GM23338 (cell line): ENCODE results near the gene DRC3. TPM values are rescaled to one million over a fixed set of nuclear protein-coding genes. Genes with fewer than 3 reads are reported as not detected.

Source experiments
- ATAC-seq: fragments of 200-7000 bp; cut with Tn5 transposase; 3 replicates; pipeline ENCODE4 v1.9.1; 2020
- DNase-seq: peaks from one replicate; pipeline ENCODE4 v3.0.0-alpha.2; 2015; ENCODE audit warnings: low spot score
- H2AFZ ChIP-seq: fragments of 200-600 bp; sonication (generic); 2 replicates; pipeline ENCODE4 v1.8.0; 2016; ENCODE audit warnings: antibody characterized with exemption, mild to moderate bottlenecking, moderate library complexity
- H3F3A ChIP-seq: fragments of 200-600 bp; sonication (generic); replicated peaks from 2 replicates; pipeline ENCODE4 v1.8.0; 2017; ENCODE audit warnings: antibody characterized with exemption, mixed run types, low read depth
- H3K27ac ChIP-seq: fragments of 200-600 bp; sonication (generic); 2 replicates; pipeline ENCODE4 v1.6.1; 2016; ENCODE audit warnings: low read depth
- H3K27me3 ChIP-seq: fragments of 200-600 bp; sonication (generic); 2 replicates; pipeline ENCODE4 v1.8.0; 2016; ENCODE audit warnings: mild to moderate bottlenecking, mixed run types, moderate library complexity; ENCODE audit not compliant: insufficient read depth
- H3K36me3 ChIP-seq: fragments of 200-600 bp; sonication (generic); 2 replicates; pipeline ENCODE4 v1.8.0; 2016; ENCODE audit warnings: mild to moderate bottlenecking; ENCODE audit not compliant: insufficient read depth
- H3K4me1 ChIP-seq: fragments of 200-600 bp; sonication (generic); 2 replicates; pipeline ENCODE4 v1.8.0; 2016; ENCODE audit warnings: mild to moderate bottlenecking, moderate library complexity; ENCODE audit not compliant: insufficient read depth
- H3K4me2 ChIP-seq: fragments of 200-600 bp; sonication (generic); 2 replicates; pipeline ENCODE4 v1.7.1; 2017; ENCODE audit warnings: mixed run types
- H3K4me3 ChIP-seq: fragments of 200-600 bp; sonication (generic); 2 replicates; pipeline ENCODE4 v1.6.1; 2016; ENCODE audit warnings: mixed run types
- H3K79me2 ChIP-seq: fragments of 200-600 bp; sonication (generic); replicated peaks from 2 replicates; pipeline ENCODE4 v1.8.0; 2017; ENCODE audit warnings: mild to moderate bottlenecking; ENCODE audit not compliant: insufficient read depth
- H3K9me2 ChIP-seq: fragments of 200-600 bp; sonication (generic); 2 replicates; pipeline ENCODE4 v1.8.0; 2017; ENCODE audit not compliant: insufficient read depth
- H4K20me1 ChIP-seq: fragments of 200-600 bp; sonication (generic); replicated peaks from 2 replicates; pipeline ENCODE4 v1.8.0; 2017; ENCODE audit warnings: mild to moderate bottlenecking; ENCODE audit not compliant: insufficient read depth
- H3K27ac Mint-ChIP-seq: 2 replicates; pipeline ENCODE4 v1.8.0; 2020; ENCODE audit warnings: inconsistent platforms, mild to moderate bottlenecking, moderate library complexity, mixed read lengths
- H3K27me3 Mint-ChIP-seq: 3 replicates; pipeline ENCODE4 v1.8.0; 2022; ENCODE audit warnings: low read depth, mild to moderate bottlenecking, moderate library complexity, mixed read lengths, inconsistent platforms; ENCODE audit not compliant: insufficient read depth, poor library complexity
- H3K36me3 Mint-ChIP-seq: 3 replicates; pipeline ENCODE4 v1.8.0; 2021; ENCODE audit warnings: low read depth, mild to moderate bottlenecking, inconsistent platforms, moderate library complexity, mixed read lengths
- H3K4me1 Mint-ChIP-seq: 3 replicates; pipeline ENCODE4 v1.8.0; 2020; ENCODE audit warnings: mild to moderate bottlenecking, inconsistent platforms, mixed read lengths
- H3K4me3 Mint-ChIP-seq: 3 replicates; pipeline ENCODE4 v1.8.0; 2021; ENCODE audit warnings: moderate library complexity, mild to moderate bottlenecking, inconsistent platforms, mixed read lengths
- H3K9me3 Mint-ChIP-seq: 3 replicates; pipeline ENCODE4 v1.8.0; 2020; ENCODE audit warnings: moderate library complexity, mild to moderate bottlenecking, inconsistent platforms, mixed read lengths
- CREB1 ChIP-seq: fragments of 250-450 bp; sonication (Bioruptor Pico); IDR thresholded peaks from 2 replicates; pipeline ENCODE4 v1.5.0; 2020; ENCODE audit warnings: low read depth, mild to moderate bottlenecking, moderate library complexity
- CTCF ChIP-seq, 2 experiments: fragments of 200-600 bp in 1 of 2; sonication (generic) in 1 of 2; conservative IDR thresholded peaks; 2 replicates each; pipeline versions ENCODE4 v1.5.1 to v1.6.1; 2016 to 2017; ENCODE audit warnings: antibody characterized with exemption in 2 of 2, low read depth in 2 of 2, mild to moderate bottlenecking in 2 of 2, moderate library complexity in 1 of 2
- ETS1 ChIP-seq: IDR thresholded peaks from 2 replicates; pipeline ENCODE4 v1.6.1; 2016; ENCODE audit warnings: antibody characterized with exemption
- EZH2 ChIP-seq: fragments of 200-600 bp; sonication (generic); IDR thresholded peaks from one replicate; pipeline ENCODE4 v1.8.0; 2017; ENCODE audit warnings: antibody characterized with exemption, mild to moderate bottlenecking, low read depth; ENCODE audit not compliant: unreplicated experiment
- EZH2phosphoT487 ChIP-seq: fragments of 200-600 bp; sonication (generic); IDR thresholded peaks from one replicate; pipeline ENCODE4 v1.8.1; 2018; ENCODE audit warnings: antibody characterized with exemption; ENCODE audit not compliant: unreplicated experiment
- JUNB ChIP-seq: IDR thresholded peaks from one replicate; pipeline ENCODE4 v1.6.1; 2016; ENCODE audit warnings: antibody characterized with exemption; ENCODE audit not compliant: unreplicated experiment
- NANOG ChIP-seq: IDR thresholded peaks from 2 replicates; pipeline ENCODE4 v1.6.1; 2016; ENCODE audit warnings: antibody characterized with exemption, borderline replicate concordance
- POLR2AphosphoS5 ChIP-seq: IDR thresholded peaks from 2 replicates; pipeline ENCODE4 v1.6.1; 2016; ENCODE audit warnings: antibody characterized with exemption, low read depth
- REST ChIP-seq: IDR thresholded peaks from one replicate; pipeline ENCODE4 v1.6.1; 2018; ENCODE audit warnings: antibody characterized with exemption; ENCODE audit not compliant: unreplicated experiment
- STAT1 ChIP-seq: IDR thresholded peaks from one replicate; pipeline ENCODE4 v1.6.1; 2016; ENCODE audit warnings: antibody characterized with exemption; ENCODE audit not compliant: unreplicated experiment
- ZNF114 ChIP-seq: fragments of 250-450 bp; sonication (Bioruptor Pico); IDR thresholded peaks from 2 replicates; pipeline ENCODE4 v1.5.0; 2020; ENCODE audit warnings: mild to moderate bottlenecking, moderate library complexity
- ZNF331 ChIP-seq: fragments of 250-450 bp; sonication (Bioruptor Pico); IDR thresholded peaks from 2 replicates; pipeline ENCODE4 v1.5.0; 2020; ENCODE audit warnings: low read depth, mild to moderate bottlenecking, moderate library complexity
- ZNF462 ChIP-seq: fragments of 250-450 bp; sonication (Bioruptor Pico); IDR thresholded peaks from 2 replicates; pipeline ENCODE4 v1.5.0; 2020; ENCODE audit warnings: mild to moderate bottlenecking, moderate library complexity
- polyA plus RNA-seq: library from polyadenylated mRNA; unstranded; fragments of >200 nt; fragmentation: Nextera tagmentation; extraction: Ambion mirVana; gene quantifications from 2 replicates; pipeline ENCODE4 v1.2.1, GENCODE V29; 2016
- total RNA-seq: library from RNA; depleted of rRNA; stranded (reverse); fragments of >200 nt; shearing (Covaris generic); gene quantifications from 2 replicates; pipeline ENCODE4 v1.2.3, GENCODE V29; 2014

The DRC3 gene
- total and polyA plus RNA-seq, 2 experiments from 2014 or later = 1.1 TPM; not detected in 1

GRCh38 chr17:18042983-18043382, 70.3 kb downstream of the DRC3 start:
- no peaks in the 10 kb centered on the region for H3K9me2 ChIP-seq
- no peaks in the 10 kb centered on the region for H3F3A ChIP-seq
- peaks cover 19% of the 10 kb centered on the region for H3K36me3 Mint-ChIP-seq
- H3K4me2 ChIP-seq = no peak overlapping the region
- peaks cover 15% of the 10 kb centered on the region for H3K79me2 ChIP-seq
- peaks cover 5% of the 10 kb centered on the region for H3K4me1 ChIP-seq
- DNase-seq (no peak), ATAC-seq (no peak)
- H3K27me3 ChIP-seq = no peaks in the 10 kb centered on the region
- H3K27me3 Mint-ChIP-seq = peaks cover 12% of the 10 kb centered on the region
- no peak overlapping the region for H3K27ac Mint-ChIP-seq
- H3K4me3 Mint-ChIP-seq = no peak overlapping the region
- H2AFZ ChIP-seq = no peak overlapping the region
- peaks cover 4% of the 10 kb centered on the region; the same call in 1 of the 2 replicates for H3K36me3 ChIP-seq
- H3K9me3 Mint-ChIP-seq = no peaks in the 10 kb centered on the region; the same call in 2 of the 3 replicates
- H3K4me3 ChIP-seq = no peak overlapping the region
- peaks cover 16% of the 10 kb centered on the region for H4K20me1 ChIP-seq
- no peak for TF ChIP-seq REST
- no peak for TF ChIP-seq ZNF114 (CRISPR knock-in tag)
- no peak for TF ChIP-seq ZNF331 (CRISPR knock-in tag)
- TF ChIP-seq ZNF462 (CRISPR knock-in tag) = no peak
- TF ChIP-seq EZH2phosphoT487 = no peak
- TF ChIP-seq STAT1 = no peak
- TF ChIP-seq NANOG = no peak
- no peak for TF ChIP-seq ETS1
- no peak for TF ChIP-seq CTCF (conservative IDR thresholded peaks at IDR 0.05; ENCODE audit: low read depth in 2 of 2)
- no peak for TF ChIP-seq EZH2
- no peak for TF ChIP-seq POLR2AphosphoS5
- no peak for TF ChIP-seq JUNB
- no peak for TF ChIP-seq CREB1 (CRISPR knock-in tag)
- H3K4me1 Mint-ChIP-seq = peaks cover 27% of the 10 kb centered on the region
- H3K27ac ChIP-seq = no peak overlapping the region
